Activated CD4-positive, alpha-beta T cell treated with anti-CD3 and anti-CD28 coated beads, Interleukin-2, Interleukin-6, amounts not matched to agents 100 ng/mL and 50 ng/mL, durations not matched to agents 16 hours and 8 hours (primary cell): ENCODE measurements around the gene PRDM2.

ENCODE experiments used
- DNase-seq: peaks from one replicate; pipeline ENCODE4 v3.0.0-alpha.2; 2020

The PRDM2 gene

GRCh38 chr1:13769212-13769611, 69.2 kb downstream of the PRDM2 start:
- no peak for DNase-seq

GRCh38 chr1:13769830-13770229, 69.8 kb downstream of the PRDM2 start:
- no peak for DNase-seq

GRCh38 chr1:13770743-13771142, 70.8 kb downstream of the PRDM2 start:
- DNase-seq = no peak

GRCh38 chr1:13771745-13772144, 71.8 kb downstream of the PRDM2 start:
- DNase-seq = no peak

GRCh38 chr1:13772271-13772670, 72.3 kb downstream of the PRDM2 start:
- no peak for DNase-seq

GRCh38 chr1:13774121-13774520, 74.1 kb downstream of the PRDM2 start:
- DNase-seq = no peak

GRCh38 chr1:13775459-13775858, 75.5 kb downstream of the PRDM2 start:
- no peak for DNase-seq

- DNase-seq = no peak
Measured at GRCh38 chr1:13775916-13776315, 75.9 kb downstream of the PRDM2 start.

- no peak for DNase-seq
Measured at GRCh38 chr1:13778431-13778830, 78.4 kb downstream of the PRDM2 start.

GRCh38 chr1:13779930-13780329, 79.9 kb downstream of the PRDM2 start:
- no peak for DNase-seq

GRCh38 chr1:13780780-13781179, 80.8 kb downstream of the PRDM2 start:
- no peak for DNase-seq

GRCh38 chr1:13781228-13781627, 81.2 kb downstream of the PRDM2 start:
- no peak for DNase-seq

GRCh38 chr1:13781907-13782633, 82.1 kb downstream of the PRDM2 start:
- DNase-seq = no peak

GRCh38 chr1:13782634-13783360, 82.8 kb downstream of the PRDM2 start:
- no peak for DNase-seq

- no peak for DNase-seq
Measured at GRCh38 chr1:13783551-13783950, 83.6 kb downstream of the PRDM2 start.

- DNase-seq = no peak
Measured at GRCh38 chr1:13784971-13785370, 85.0 kb downstream of the PRDM2 start.

GRCh38 chr1:13786541-13786940, 86.6 kb downstream of the PRDM2 start:
- no peak for DNase-seq

GRCh38 chr1:13788795-13789194, 88.8 kb downstream of the PRDM2 start:
- no peak for DNase-seq

- no peak for DNase-seq
Measured at GRCh38 chr1:13790290-13791030, 90.5 kb downstream of the PRDM2 start.

GRCh38 chr1:13792419-13792818, 92.4 kb downstream of the PRDM2 start:
- no peak for DNase-seq

GRCh38 chr1:13793088-13793730, 93.2 kb downstream of the PRDM2 start:
- DNase-seq = no peak

- peak; percentile 25 for DNase-seq
Measured at GRCh38 chr1:13794231-13795187, 94.5 kb downstream of the PRDM2 start.
